K562 (cell line): ENCODE measurements around the gene FAM98C.

Source experiments
- BRD4 ChIP-seq: fragments of 200-600 bp; sonication (generic); IDR thresholded peaks from 2 replicates; pipeline ENCODE4 v1.6.1; 2017; ENCODE audit warnings: inconsistent platforms
- CTCF ChIP-seq, 3 experiments: IDR thresholded peaks in 2 of 3; conservative IDR thresholded peaks in 1 of 3; 2 replicates each; pipeline ENCODE4 v1.5.1; 2011 to 2012; ENCODE audit warnings: low read length in 3 of 3, mild to moderate bottlenecking in 3 of 3, control low read depth in 2 of 3, improper control_type of control experiment in 1 of 3, inconsistent platforms in 1 of 3, low read depth in 1 of 3, mixed read lengths in 1 of 3, moderate library complexity in 1 of 3; ENCODE audit not compliant: insufficient read depth in 2 of 3
- GABPB1 ChIP-seq: sonication (generic); formaldehyde crosslinking; IDR thresholded peaks from 2 replicates; pipeline ENCODE4 v1.8.0; 2022; ENCODE audit warnings: mild to moderate bottlenecking, missing genetic modification reagents
- KAT7 ChIP-seq: sonication (generic); formaldehyde crosslinking; IDR thresholded peaks from 2 replicates; pipeline ENCODE4 v1.8.0; 2022; ENCODE audit warnings: missing genetic modification reagents, mild to moderate bottlenecking, borderline replicate concordance
- RFX1 ChIP-seq: fragments of 450-650 bp; IDR thresholded peaks from 2 replicates; pipeline ENCODE4 v1.6.1; 2016; ENCODE audit warnings: mild to moderate bottlenecking, moderate library complexity
- RNF2 ChIP-seq: sonication (generic); IDR thresholded peaks from 2 replicates; pipeline ENCODE4 v1.6.1; 2016
- SIN3B ChIP-seq: fragments of 450-650 bp; IDR thresholded peaks from 2 replicates; pipeline ENCODE4 v1.6.1; 2017; ENCODE audit warnings: low read depth, mild to moderate bottlenecking, moderate library complexity
- TBL1XR1 ChIP-seq, 2 experiments: IDR thresholded peaks; 2 replicates each; pipeline ENCODE4 v1.6.1; 2012; ENCODE audit warnings: improper control_type of control experiment in 2 of 2, low read length in 2 of 2, mild to moderate bottlenecking in 1 of 2
- ZBTB1 ChIP-seq: sonication (generic); formaldehyde crosslinking; IDR thresholded peaks from 2 replicates; pipeline ENCODE4 v1.8.1; 2023; ENCODE audit warnings: missing genetic modification reagents, low read depth, mild to moderate bottlenecking, borderline replicate concordance
- ZEB2 ChIP-seq: fragments of 450-650 bp; IDR thresholded peaks from 2 replicates; pipeline ENCODE4 v1.6.1; 2016
- ZNF263 ChIP-seq: sonication (generic); formaldehyde crosslinking; IDR thresholded peaks from 2 replicates; pipeline ENCODE4 v1.8.0; 2022; ENCODE audit warnings: mild to moderate bottlenecking, missing genetic modification reagents, borderline replicate concordance
- ZNF407 ChIP-seq: fragments of 450-650 bp; IDR thresholded peaks from 2 replicates; pipeline ENCODE4 v1.6.1; 2016; ENCODE audit warnings: low read depth
- TF ChIP-seq, protein P1 (sequence below): fragments of 250-450 bp; sonication (Bioruptor Pico); IDR thresholded peaks from 2 replicates; pipeline ENCODE4 v1.4.0; 2020; ENCODE audit warnings: mild to moderate bottlenecking

DNA sequence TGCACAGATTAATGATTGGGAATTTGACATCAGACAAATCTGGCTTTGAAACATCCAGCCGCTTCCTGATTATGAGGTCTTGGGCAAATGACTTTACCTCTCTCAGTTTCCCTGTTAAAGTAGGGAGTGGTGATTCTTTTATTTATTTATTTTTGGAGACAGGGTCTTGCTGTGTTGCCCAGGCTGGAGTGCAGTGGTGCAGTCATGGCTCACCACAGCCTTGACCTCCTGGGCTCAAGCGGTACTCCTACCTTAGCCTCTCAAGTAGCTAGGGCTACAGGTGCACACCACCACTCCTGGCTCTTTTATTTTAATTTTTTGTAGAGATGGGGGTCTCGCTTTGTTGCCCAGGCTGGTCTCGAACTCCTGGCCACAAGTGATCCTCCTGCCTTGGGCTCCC lies 25.8 kb upstream of the FAM98C start:
- TF ChIP-seq ZBTB1 (CRISPR knock-in tag) (no peak), SIN3B (no peak), ZNF407 (no peak), RFX1 (no peak), GABPB1 (CRISPR knock-in tag) (no peak), ZNF263 (no peak), TBL1XR1 (IDR thresholded peaks at IDR 0.05; ENCODE audit: low read length in 2 of 2) (no peak), RNF2 (no peak), ZEB2 (no peak), BRD4 (no peak), CTCF (IDR thresholded peaks at IDR 0.05 in 2 of 3, conservative IDR thresholded peaks at IDR 0.05 in 1 of 3; ENCODE audit: insufficient read depth in 2 of 3, low read depth in 1 of 3, low read length in 3 of 3) (no peak), KAT7 (no peak)
- TF ChIP-seq, protein P1, sequence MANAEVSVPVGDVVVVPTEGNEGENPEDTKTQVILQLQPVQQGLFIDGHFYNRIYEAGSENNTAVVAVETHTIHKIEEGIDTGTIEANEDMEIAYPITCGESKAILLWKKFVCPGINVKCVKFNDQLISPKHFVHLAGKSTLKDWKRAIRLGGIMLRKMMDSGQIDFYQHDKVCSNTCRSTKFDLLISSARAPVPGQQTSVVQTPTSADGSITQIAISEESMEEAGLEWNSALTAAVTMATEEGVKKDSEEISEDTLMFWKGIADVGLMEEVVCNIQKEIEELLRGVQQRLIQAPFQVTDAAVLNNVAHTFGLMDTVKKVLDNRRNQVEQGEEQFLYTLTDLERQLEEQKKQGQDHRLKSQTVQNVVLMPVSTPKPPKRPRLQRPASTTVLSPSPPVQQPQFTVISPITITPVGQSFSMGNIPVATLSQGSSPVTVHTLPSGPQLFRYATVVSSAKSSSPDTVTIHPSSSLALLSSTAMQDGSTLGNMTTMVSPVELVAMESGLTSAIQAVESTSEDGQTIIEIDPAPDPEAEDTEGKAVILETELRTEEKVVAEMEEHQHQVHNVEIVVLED (CRISPR knock-in tag): no peak
